KMS-11 (cell line): Measurements from ENCODE around the gene HDAC10.
A peak's percentile ranks its signal among the peaks of the same experiment; 100 is the strongest.

Experiments
- H2AFZ ChIP-seq: fragments of 200-600 bp; sonication (generic); 2 replicates; pipeline ENCODE4 v1.6.1; 2016; ENCODE audit warnings: antibody characterized with exemption, mixed run types, low read depth
- H3K27ac ChIP-seq: fragments of 200-600 bp; sonication (generic); 2 replicates; pipeline ENCODE4 v1.6.1; 2016; ENCODE audit warnings: mild to moderate bottlenecking, mixed run types
- H3K27me3 ChIP-seq: fragments of 200-600 bp; sonication (generic); 2 replicates; pipeline ENCODE4 v1.6.1; 2017; ENCODE audit warnings: mild to moderate bottlenecking, low read depth, mixed run types, moderate library complexity; ENCODE audit not compliant: insufficient read depth
- H3K36me3 ChIP-seq: fragments of 200-600 bp; sonication (generic); 2 replicates; pipeline ENCODE4 v1.6.1; 2017; ENCODE audit warnings: mild to moderate bottlenecking, mixed run types; ENCODE audit not compliant: insufficient read depth
- H3K4me1 ChIP-seq: fragments of 200-600 bp; sonication (generic); 2 replicates; pipeline ENCODE4 v1.6.1; 2016; ENCODE audit warnings: mild to moderate bottlenecking, low read depth, mixed run types; ENCODE audit not compliant: poor library complexity, severe bottlenecking
- H3K4me2 ChIP-seq: fragments of 200-600 bp; sonication (generic); 2 replicates; pipeline ENCODE4 v1.7.0; 2016; ENCODE audit warnings: mild to moderate bottlenecking, mixed run types
- H3K4me3 ChIP-seq: fragments of 200-600 bp; sonication (generic); IDR thresholded peaks from 2 replicates; pipeline ENCODE4 v1.6.1; 2017; ENCODE audit warnings: low read depth, low read length, mixed read lengths; ENCODE audit not compliant: insufficient read depth
- H3K79me2 ChIP-seq: fragments of 200-600 bp; sonication (generic); 2 replicates; pipeline ENCODE4 v1.6.1; 2016; ENCODE audit warnings: low read depth, mixed run types; ENCODE audit not compliant: insufficient read depth
- H3K9ac ChIP-seq: fragments of 200-600 bp; sonication (generic); 2 replicates; pipeline ENCODE4 v1.6.1; 2016; ENCODE audit warnings: mild to moderate bottlenecking, mixed run types
- H4K20me1 ChIP-seq: fragments of 200-600 bp; sonication (generic); 2 replicates; pipeline ENCODE4 v1.6.1; 2016; ENCODE audit warnings: mild to moderate bottlenecking, mixed run types; ENCODE audit not compliant: insufficient read depth
- TF ChIP-seq, protein P1 (sequence below): fragments of 200-600 bp; sonication (generic); conservative IDR thresholded peaks from 2 replicates; pipeline ENCODE4 v1.6.1; 2017; ENCODE audit warnings: low read depth, mild to moderate bottlenecking, antibody characterized with exemption, low read length, moderate library complexity, mixed read lengths

HDAC10 gene

DNA sequence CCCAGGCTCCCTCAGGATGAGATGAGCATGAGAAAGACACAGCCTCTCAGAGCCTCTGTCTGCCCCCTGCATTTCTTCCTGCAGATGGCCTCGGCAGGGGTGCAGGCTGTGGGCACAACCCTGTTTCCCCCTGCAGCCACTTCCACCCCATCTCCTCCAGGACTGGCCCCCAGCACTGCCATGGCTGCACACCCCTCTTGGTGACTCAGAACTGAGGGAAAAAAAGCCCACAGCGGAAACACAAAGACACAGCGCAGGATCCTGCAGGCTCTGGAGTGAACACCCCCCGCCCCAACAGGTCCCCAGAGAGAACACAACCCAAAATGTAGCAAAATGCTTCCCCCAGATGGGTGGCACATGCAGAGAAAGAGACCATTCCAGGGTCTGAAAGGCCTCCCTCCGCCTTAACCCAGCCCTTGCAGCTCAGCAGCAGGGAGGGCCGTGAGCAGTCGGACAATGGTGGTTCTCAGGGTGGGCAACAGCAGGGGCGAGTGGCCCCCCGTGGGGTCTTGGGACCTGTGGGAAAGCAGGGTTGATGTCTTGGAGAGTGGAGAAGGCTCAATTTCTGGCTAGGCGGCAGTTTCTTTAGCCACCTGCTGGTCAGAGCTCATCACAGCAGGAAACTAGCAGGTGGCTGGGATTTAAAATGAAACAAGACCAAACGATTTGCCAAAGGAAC lies 14.2 kb downstream of the HDAC10 start:
- Histone ChIP-seq H3K36me3 (no peaks in the 10 kb centered on the region), H4K20me1 (no peaks in the 10 kb centered on the region), H3K4me2 (peak overlapping the region; percentile 41; the same call in 1 of the 2 replicates), H3K27me3 (no peaks in the 10 kb centered on the region), H3K9ac (no peak overlapping the region), H3K27ac (no peak overlapping the region), H3K4me3 (no peak overlapping the region), H3K79me2 (peaks cover 6% of the 10 kb centered on the region; the same call in 1 of the 2 replicates), H2AFZ (no peak overlapping the region), H3K4me1 (peaks cover 9% of the 10 kb centered on the region)
- TF ChIP-seq, protein P1, sequence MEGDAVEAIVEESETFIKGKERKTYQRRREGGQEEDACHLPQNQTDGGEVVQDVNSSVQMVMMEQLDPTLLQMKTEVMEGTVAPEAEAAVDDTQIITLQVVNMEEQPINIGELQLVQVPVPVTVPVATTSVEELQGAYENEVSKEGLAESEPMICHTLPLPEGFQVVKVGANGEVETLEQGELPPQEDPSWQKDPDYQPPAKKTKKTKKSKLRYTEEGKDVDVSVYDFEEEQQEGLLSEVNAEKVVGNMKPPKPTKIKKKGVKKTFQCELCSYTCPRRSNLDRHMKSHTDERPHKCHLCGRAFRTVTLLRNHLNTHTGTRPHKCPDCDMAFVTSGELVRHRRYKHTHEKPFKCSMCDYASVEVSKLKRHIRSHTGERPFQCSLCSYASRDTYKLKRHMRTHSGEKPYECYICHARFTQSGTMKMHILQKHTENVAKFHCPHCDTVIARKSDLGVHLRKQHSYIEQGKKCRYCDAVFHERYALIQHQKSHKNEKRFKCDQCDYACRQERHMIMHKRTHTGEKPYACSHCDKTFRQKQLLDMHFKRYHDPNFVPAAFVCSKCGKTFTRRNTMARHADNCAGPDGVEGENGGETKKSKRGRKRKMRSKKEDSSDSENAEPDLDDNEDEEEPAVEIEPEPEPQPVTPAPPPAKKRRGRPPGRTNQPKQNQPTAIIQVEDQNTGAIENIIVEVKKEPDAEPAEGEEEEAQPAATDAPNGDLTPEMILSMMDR: peak; percentile 62

DNA sequence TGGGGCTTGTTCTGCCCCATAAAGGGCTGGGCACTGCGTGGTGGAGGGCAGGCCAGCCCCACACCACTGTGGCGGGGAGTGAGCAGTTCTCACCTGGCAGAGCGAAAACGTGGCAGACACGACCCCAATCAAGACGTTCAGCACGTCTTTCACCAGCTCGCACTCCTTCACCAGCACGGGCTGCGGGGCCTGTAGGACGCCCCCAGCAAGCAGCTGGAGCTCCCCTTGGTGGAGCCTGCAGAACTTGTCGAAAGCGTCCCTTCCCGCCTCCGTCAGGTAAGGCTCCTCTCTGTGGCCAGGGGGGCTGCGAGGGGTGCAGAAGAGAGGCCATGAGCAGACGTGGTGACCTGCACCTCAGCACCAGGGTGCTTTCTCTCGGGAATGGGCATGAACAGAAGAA lies 17.8 kb downstream of the HDAC10 start:
- TF ChIP-seq, protein P1: no peak
- H3K27me3 ChIP-seq: no peaks in the 10 kb centered on the region
- no peaks in the 10 kb centered on the region for H4K20me1 ChIP-seq
- peaks cover 9% of the 10 kb centered on the region for H3K4me1 ChIP-seq
- H3K27ac ChIP-seq: no peak overlapping the region
- no peak overlapping the region for H3K4me3 ChIP-seq
- H3K4me2 ChIP-seq: no peak overlapping the region
- H3K79me2 ChIP-seq: no peaks in the 10 kb centered on the region
- H3K9ac ChIP-seq: no peak overlapping the region
- H3K36me3 ChIP-seq: no peaks in the 10 kb centered on the region
- no peak overlapping the region for H2AFZ ChIP-seq

DNA sequence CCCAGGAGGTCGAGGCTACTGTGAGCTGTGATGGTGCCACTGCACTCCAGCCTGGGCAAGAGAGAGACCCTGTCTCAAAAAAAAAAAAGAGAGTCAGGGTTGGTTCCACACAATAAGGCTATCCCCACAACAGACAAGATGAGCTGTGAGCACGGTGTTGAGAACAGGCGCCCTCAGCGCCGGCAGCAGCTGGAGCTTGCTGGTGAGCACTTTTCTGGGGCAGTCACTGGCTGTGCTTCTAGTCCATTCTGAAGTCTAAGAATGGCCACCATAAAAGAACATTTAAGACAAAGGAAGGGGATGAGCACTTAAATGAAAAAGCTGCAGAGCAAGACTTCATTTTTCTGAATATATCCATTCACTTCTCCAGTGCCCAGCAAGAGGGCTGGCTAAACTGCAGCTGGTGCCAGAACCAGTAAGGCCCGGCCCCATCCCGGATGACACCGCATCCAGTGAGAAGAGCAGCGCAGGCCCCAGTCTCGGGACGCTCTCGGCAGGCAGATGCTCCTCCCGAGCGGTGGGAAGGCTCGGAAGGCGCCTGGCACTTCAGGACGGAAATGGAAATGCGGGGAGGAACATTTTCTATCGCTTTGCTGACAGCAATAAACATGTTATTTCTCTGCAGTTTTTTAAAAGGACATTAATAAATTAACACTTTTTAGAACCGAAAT lies 18.4 kb downstream of the HDAC10 start:
- no peak overlapping the region for H3K4me3 ChIP-seq
- no peaks in the 10 kb centered on the region for H3K79me2 ChIP-seq
- H3K9ac ChIP-seq: no peak overlapping the region
- no peak overlapping the region for H3K27ac ChIP-seq
- no peaks in the 10 kb centered on the region for H3K27me3 ChIP-seq
- TF ChIP-seq, protein P1: no peak
- H3K4me2 ChIP-seq: no peak overlapping the region
- no peaks in the 10 kb centered on the region for H4K20me1 ChIP-seq
- peaks cover 9% of the 10 kb centered on the region for H3K4me1 ChIP-seq
- no peak overlapping the region for H2AFZ ChIP-seq
- H3K36me3 ChIP-seq: no peaks in the 10 kb centered on the region

DNA sequence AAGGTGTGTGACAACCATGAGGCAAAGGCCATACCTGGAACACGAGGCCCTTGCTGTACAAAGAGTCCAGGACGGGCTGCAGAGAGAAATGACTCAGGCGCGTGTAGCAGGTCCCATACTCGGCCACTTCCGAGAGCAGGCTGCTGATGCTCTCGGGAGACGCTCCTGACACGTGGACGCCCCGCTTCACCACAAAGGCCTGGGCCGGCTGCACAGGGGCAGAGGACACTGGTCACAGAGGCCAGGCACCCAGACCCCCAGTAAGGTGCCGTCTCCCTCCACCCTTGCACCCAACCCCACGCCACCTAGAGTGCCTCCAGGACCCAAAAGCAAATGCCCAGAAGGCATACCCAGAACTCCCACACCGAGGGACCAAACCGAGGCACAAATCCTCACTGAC lies 21.7 kb downstream of the HDAC10 start:
- no peak overlapping the region for H3K4me3 ChIP-seq
- no peaks in the 10 kb centered on the region for H3K79me2 ChIP-seq
- H3K4me1 ChIP-seq: no peaks in the 10 kb centered on the region
- H3K36me3 ChIP-seq: no peaks in the 10 kb centered on the region
- no peak overlapping the region for H2AFZ ChIP-seq
- TF ChIP-seq, protein P1: no peak
- H3K4me2 ChIP-seq: no peak overlapping the region
- H3K27me3 ChIP-seq: no peaks in the 10 kb centered on the region
- no peaks in the 10 kb centered on the region for H4K20me1 ChIP-seq
- H3K27ac ChIP-seq: no peak overlapping the region
- H3K9ac ChIP-seq: no peak overlapping the region
